AG10803 (cell line): Measurements from ENCODE around the gene MCM10.

Experiments
- DNase-seq: peaks from one replicate; pipeline ENCODE4 v3.0.0; 2010; ENCODE audit warnings: low read depth
- H3K4me3 ChIP-seq: 2 replicates; pipeline ENCODE4 v1.5.1; 2011; ENCODE audit warnings: mild to moderate bottlenecking, low read length, control low read depth
- TF ChIP-seq, protein P1 (sequence below): conservative IDR thresholded peaks from 2 replicates; pipeline ENCODE4 v1.5.1; 2011; ENCODE audit warnings: mild to moderate bottlenecking, low read length, control low read depth, inconsistent platforms

The MCM10 gene

DNA sequence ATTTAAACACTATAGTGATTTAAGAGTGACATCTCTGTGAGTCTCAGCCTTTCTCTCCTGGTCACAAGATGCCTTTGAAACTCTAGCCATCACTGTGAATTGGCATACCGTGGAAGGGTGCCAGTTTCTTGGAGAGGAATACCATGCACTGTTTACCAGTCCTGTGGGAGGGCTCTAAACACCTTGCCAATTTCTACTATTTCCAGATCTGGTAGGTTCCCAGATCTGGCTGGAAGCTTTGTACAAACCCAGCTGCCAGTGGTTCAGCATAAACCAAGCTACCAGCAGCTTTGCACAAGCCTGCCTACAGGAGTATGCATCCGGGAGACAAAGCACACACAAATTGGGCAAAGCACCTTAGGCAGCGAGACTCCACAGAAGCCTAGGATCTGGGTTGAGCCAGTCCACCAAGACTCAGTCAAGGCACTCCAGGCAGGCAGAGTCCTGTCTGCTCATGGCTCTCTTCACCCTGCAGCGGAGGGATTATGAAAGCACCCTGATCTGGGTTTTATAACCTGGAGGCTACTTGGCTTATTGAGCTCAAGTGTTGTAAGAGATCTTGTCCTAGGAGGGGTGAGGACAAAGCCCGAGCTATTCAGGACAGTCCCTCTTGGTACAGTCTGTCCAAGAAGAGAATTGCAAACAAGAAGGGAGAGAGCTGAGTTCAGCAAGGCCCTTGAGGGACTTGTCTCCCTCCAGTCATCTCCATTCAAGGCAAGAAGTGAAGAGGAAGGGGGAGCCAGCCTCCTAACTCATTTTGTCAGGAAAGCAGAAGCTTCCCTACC lies 23.6 kb downstream of the MCM10 start:
- H3K4me3 ChIP-seq: no peak overlapping the region
- TF ChIP-seq, protein P1, sequence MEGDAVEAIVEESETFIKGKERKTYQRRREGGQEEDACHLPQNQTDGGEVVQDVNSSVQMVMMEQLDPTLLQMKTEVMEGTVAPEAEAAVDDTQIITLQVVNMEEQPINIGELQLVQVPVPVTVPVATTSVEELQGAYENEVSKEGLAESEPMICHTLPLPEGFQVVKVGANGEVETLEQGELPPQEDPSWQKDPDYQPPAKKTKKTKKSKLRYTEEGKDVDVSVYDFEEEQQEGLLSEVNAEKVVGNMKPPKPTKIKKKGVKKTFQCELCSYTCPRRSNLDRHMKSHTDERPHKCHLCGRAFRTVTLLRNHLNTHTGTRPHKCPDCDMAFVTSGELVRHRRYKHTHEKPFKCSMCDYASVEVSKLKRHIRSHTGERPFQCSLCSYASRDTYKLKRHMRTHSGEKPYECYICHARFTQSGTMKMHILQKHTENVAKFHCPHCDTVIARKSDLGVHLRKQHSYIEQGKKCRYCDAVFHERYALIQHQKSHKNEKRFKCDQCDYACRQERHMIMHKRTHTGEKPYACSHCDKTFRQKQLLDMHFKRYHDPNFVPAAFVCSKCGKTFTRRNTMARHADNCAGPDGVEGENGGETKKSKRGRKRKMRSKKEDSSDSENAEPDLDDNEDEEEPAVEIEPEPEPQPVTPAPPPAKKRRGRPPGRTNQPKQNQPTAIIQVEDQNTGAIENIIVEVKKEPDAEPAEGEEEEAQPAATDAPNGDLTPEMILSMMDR: no peak
- DNase-seq: no peak

DNA sequence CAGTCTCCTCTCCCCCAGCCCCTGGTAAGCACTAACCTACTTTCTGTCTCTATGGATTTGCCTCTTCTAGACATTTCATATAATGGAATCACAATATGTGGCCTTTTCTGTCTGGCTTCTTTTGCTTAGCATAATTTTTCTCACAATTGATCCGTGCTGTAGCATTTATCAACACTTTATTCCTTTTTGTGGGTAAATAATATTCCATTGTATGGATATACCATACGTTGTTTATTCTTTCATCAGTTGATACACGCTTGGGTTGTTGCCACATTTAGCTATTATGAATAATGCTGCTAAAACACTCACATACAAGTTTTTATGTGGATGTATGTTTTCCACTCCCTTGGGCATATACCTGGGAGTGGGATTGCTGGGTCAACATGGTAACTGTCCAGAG lies 25.8 kb downstream of the MCM10 start:
- TF ChIP-seq, protein P1: no peak
- DNase-seq: no peak

DNA sequence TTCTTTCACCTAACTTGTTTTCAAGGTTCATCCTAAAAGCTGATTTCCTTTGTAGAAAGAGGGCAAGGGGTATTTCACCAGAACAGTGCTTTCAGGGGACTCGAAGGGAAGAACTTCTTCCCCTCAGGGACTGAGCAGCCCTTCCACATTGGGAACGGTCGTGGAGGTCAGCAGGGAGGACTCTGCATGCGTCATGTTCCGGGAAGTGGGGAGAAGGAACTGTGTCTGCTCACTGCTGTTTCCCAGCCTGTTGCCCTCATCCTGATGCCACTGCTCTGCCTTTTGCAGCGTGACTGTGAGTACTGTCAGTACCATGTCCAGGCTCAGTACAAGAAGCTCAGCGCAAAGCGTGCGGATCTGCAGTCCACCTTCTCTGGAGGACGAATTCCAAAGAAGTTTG lies 27.2 kb downstream of the MCM10 start:
- TF ChIP-seq, protein P1: no peak
- no peak overlapping the region for H3K4me3 ChIP-seq
- DNase-seq: no peak

More for the DNA sequence above, 25.8 kb downstream of the MCM10 start:
- H3K4me3 ChIP-seq: no peak overlapping the region

DNA sequence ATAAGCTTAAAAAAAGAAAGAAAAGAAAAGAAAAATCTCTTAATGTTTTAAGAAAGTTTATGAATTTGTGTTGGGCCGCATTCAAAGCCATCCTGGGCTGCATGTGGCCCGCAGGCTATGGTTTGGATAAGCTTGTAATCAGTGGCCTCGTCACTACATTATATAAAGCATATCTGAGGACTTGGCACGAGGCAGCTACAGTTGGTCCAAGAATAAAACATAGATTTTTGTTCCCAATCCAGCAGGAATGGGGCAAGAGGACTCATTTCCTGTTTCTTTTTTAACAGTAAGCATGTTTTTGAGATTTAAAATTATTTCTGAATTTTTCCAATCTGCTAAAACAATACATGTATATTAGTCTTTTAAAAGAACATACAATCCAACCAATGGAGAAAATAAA lies 28.6 kb downstream of the MCM10 start:
- peak; percentile 15 for DNase-seq
- TF ChIP-seq, protein P1: no peak

DNA sequence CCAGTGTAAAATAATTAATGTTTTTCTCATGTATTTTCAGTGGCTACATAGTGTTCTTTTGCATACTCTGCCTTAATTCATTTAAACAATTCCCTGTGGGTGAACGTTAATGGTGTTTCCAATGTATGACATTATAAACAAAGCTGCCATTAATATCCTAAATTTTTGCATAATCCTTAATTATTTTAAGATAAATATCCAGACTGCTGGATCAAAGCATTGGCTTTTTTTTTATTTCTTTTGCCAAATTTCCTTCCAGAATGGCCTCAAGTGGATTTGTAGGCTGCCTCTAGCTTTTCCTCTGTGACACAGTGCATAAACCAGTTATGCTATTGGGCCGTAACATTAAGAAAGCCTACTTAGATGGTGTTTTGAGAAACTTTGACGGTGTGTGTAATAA lies 29.5 kb downstream of the MCM10 start:
- TF ChIP-seq, protein P1: no peak
- DNase-seq: no peak
- H3K4me3 ChIP-seq: no peak overlapping the region

More for the DNA sequence above, 28.6 kb downstream of the MCM10 start:
- H3K4me3 ChIP-seq: no peak overlapping the region

DNA sequence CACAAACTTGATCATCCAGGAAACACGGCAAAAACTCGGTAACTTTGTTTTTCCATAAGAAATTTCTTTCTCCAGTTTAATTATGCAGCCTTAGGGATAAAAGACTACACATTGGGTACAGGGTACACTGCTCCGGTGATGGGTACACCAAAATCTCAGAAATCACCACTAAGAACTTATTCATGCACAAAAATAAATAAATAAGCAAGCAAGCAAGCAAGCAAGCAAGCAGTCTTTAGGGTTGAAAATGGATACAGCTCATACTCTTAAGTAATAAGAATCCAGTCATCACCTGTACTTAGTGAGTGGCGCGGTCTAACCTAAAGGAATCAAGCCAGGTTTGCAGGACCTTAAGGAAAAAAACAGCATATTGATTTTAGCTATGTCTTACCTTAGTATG lies 30.0 kb downstream of the MCM10 start:
- TF ChIP-seq, protein P1: no peak
- no peak overlapping the region for H3K4me3 ChIP-seq
- DNase-seq: no peak

DNA sequence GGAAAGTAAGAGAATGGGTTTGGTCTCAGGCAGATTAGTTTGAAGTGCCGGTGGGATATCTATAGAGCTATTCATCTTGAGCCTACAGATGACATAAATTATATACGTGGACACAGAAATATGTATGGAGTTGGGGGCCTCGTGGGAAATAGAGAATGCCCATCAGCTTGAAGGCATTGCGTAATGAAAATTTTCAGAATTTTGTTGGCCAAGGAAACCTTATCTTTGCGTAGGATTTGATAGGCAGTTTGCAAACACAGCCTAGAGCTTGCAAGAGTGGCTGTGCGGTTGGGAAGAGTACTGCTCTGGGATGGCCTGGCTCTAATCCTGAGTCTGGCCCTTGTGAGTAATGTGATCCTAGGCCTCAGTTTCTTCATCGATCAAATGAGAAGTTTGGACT lies 32.3 kb downstream of the MCM10 start:
- TF ChIP-seq, protein P1: no peak
- no peak overlapping the region for H3K4me3 ChIP-seq
- no peak for DNase-seq
